NCI-H774 (cell line): ENCODE measurements around the gene R3HDM2.
A peak's percentile ranks its signal among the peaks of the same experiment; 100 is the strongest.
"Not testable (repeated sequence)": the region's sequence is repeated elsewhere in the genome, so short reads cannot be mapped to it uniquely, and the experiment has no call there.

Source experiments
- DNase-seq: peaks from one replicate; lab custom pipeline; 2025; lab: John Stamatoyannopoulos, UW

R3HDM2 gene

DNA sequence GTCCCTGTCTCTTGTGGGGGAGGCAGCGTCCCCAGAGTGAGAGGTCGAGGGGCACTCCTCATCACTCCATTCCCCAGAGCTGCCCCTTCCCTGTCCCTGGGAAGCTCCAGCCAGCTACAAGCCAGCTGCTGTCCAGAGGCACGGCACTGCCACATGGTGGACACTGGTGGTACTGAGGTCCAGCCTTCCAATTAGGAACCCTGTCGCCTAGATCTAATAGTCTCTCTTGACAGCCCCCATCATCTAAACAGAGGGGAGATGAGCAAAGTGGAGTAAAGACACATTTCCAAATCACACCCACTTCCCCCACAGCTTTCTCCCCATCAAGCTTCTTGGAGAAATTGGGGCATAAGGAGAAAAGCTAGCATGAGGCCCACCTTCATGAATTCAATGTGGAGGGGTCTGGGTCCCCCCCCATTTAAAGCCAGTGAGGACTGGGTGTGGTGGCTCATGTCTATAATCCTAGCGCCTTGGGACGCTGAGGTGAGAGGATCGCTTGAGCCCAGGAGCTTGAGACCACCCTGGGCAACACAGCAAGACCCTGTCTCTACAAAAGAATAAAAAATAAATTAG is 22.2 kb upstream of the R3HDM2 start:
- peak; percentile 66 for DNase-seq

- DNase-seq: no peak
Observed at GRCh38 chr12:57452181-57452936, 21.5 kb upstream of the R3HDM2 start.

GRCh38 chr12:57451233-57451778 is 20.5 kb upstream of the R3HDM2 start:
- DNase-seq: no peak

DNA sequence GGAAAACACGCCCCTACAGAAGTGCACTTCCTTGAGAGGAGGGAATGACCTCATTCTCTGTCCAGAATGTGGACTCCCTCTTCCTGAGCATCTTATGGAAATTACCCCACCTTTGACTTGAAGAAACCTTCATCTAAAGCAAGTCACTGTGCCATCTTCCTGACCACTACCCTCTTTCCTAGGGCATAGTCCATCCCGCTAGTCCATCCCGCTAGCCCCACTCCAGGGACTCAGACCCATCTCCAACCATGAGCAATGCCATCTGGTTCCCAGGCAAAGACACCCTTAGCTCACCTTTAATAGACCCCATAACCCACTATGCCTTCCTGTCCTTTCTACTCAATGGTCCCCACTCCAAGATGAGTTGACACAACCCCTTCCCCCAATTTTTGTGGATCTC is 19.2 kb upstream of the R3HDM2 start:
- no peak for DNase-seq

GRCh38 chr12:57449375-57449774 is 18.5 kb upstream of the R3HDM2 start:
- no peak for DNase-seq

- no peak for DNase-seq
Observed at GRCh38 chr12:57448669-57449068, 17.8 kb upstream of the R3HDM2 start.

DNA sequence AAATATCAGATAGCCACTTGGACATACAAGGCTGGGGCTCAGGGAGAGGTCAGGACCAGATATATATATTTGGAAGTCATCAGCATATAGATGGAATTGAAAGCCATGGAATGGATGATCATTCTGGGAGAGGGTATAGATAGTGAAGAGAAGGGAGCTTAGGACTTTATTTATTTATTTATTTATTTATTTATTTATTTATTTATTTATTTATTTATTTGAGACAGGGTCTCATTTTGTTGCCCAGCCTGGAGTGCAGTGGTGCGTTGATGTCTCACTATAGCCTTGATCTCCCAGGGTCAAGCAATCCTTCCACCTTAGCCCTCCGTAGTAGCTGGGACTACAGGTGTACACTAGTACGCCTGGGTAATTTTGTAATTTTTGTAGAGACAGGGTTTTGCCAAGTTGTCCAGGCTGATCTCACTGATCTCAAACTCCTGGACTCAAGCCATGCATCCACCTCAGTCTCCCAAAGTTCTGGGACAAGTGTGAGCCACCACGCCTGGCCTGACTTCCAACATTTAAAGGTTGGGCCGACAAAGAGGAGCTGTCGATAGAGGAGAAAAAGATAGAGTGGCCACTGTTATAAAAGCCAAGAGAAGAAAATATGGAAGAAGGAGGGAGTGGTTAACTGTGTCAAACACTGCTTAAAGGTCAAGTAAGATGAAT is 15.6 kb upstream of the R3HDM2 start:
- DNase-seq: no peak

DNA sequence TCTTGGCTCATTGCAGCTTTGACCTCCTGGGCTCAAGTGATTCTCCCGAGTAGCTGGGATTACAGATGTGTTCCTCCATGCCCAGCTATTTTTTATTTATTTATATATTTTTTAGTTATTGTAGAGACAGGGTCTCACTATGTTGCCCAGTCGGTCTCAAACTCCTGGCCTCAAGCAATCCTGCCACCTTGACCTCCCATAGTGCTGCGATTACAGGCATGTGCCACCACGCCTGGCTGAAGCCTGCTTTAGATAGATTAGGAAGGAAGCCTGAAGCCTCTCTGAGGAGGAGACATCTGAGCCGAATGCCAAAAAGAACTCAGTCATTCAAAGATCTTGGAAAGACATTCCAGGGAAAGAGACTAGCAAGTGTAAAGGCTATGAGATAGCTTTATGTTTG is 13.9 kb upstream of the R3HDM2 start:
- DNase-seq: no peak

DNA sequence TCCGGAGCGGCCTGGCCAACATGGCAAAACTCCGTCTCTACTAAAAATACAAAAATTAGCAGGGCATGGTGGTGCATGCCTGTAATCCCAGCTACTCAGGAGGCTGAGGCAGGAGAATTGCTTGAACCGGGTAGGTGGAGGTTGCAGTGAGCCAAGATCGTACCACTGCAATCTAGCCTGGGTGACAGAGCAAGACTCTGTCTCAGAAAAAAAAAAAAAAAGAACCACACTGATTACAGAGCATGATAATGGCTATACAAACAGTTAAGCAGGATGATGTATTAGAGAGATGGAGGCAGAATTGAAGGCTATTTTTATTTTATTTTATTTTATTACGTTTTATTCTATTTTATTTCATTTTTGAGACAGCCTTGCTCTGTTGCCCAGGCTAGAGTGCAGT is 13.5 kb upstream of the R3HDM2 start:
- not testable (repeated sequence) for DNase-seq

DNA sequence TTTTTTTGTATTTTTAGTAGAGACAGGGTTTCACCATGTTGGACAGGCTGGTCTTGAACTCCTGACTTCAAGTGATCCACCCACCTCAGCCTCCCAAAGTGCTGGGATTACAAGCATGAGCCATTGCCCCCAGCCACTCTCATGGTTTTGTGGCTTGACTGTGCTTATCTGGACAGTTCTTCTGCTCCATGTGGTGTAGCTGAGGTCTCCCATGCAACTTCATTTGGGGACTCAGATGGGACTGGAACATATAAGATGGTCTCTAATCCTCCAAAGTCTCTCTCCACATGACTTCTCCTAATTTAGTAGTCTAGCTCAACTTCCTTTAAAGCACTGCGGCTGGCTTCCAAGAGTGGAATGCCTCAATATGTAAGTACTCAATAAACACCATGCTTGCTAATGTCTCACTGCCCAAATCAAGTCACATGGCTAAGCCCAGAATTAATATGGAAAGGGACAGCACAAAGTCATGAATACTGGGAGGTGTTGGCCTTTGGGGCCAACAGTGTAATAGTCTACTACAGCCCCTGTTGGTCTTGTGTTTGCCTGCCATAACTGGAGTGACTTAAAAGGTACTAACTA is 11.1 kb upstream of the R3HDM2 start:
- DNase-seq: no peak

GRCh38 chr12:57441393-57441792 is 10.6 kb upstream of the R3HDM2 start:
- DNase-seq: not testable (repeated sequence)

GRCh38 chr12:57439762-57440266 is 9.0 kb upstream of the R3HDM2 start:
- DNase-seq: no peak

DNA sequence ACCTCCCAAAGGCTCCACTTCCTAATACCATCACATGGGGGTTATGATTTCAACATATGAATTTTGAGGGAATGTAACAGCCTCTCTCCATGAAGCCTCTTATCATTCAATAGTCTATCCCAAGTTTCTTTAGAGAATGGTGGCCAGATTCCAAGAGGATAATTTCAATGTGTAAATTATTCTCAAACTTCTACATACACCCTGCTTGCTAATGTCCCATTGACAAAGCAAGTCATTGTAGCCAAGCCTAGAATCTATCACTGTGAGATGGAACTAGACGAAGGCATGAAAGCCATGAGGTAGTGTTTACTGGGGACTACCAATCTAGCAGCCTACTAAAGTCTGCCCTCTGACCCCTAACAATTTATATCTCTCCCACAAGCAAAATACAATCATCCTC is 7.6 kb upstream of the R3HDM2 start:
- no peak for DNase-seq

GRCh38 chr12:57435293-57435692 is 4.5 kb upstream of the R3HDM2 start:
- no peak for DNase-seq

- DNase-seq: no peak
Observed at GRCh38 chr12:57434517-57435223, 3.8 kb upstream of the R3HDM2 start, which contains the start of gene INHBC. Gene INHBC (plus strand): TSS chr12:57434784. CDS start chr12:57434887, 103 bp downstream.

GRCh38 chr12:57433370-57433769 is 2.5 kb upstream of the R3HDM2 start:
- no peak for DNase-seq

GRCh38 chr12:57431654-57432188 is 878 bp upstream of the R3HDM2 start:
- no peak for DNase-seq

GRCh38 chr12:57430112-57430930 is 522 bp downstream of the R3HDM2 start:
- peak; percentile 79 for DNase-seq

DNA sequence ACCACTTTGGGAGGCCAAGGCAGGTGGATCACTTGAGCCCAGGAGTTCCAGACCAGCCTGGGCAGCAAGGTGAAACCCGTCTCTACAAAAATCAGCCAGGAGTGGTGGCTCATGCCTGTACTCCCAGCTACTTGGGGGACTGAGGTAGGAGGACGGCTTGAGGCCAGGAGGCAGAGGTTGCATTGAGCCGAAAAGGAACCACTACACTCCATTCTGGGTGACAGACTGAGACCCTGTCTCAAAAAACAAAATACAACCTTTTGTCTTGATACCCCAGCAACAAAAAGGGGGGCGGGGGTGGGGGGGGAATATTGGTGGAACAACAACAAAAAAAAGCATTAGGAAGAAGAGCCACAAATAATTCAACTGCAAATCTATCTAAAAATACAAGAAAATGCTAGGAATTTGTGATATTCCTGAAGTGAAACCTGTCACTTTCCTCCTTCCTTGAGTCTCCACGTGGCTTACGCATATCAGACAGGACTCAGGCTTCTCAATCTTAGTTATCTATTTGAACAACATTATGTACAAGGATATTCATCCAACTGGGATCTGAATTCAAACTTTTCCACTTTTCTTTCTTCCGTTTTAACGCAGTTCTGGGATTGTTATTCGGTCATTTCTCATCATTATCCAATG is 1.3 kb downstream of the R3HDM2 start:
- no peak for DNase-seq

GRCh38 chr12:57428965-57429364 is 1.9 kb downstream of the R3HDM2 start:
- DNase-seq: no peak
